ENCODE data around the gene CNOT3.

CNOT3 gene

GRCh38 chr19:54115109-54116063 is 22.2 kb upstream of the CNOT3 start, which contains the start of the genes PRPF31 and TFPT:
Gene PRPF31 (plus strand): TSS chr19:54115754. CDS start chr19:54118279, 2,525 bp downstream.
Gene TFPT (minus strand): TSS chr19:54115657. CDS start chr19:54115269, 388 bp downstream.
- DNase-seq (ENCODE audit: low read depth, low spot score) = peak; percentile 98
- peak within 1 kb of the TSS; percentile 100 for H3K4me3 ChIP-seq (ENCODE audit: low read length)

GRCh38 chr19:54121259-54121658 is 16.3 kb upstream of the CNOT3 start:
- no peak overlapping the region for H3K4me3 ChIP-seq (ENCODE audit: low read length)
- DNase-seq (ENCODE audit: low read depth, low spot score) = no peak

GRCh38 chr19:54123682-54124081 is 13.9 kb upstream of the CNOT3 start:
- no peak for DNase-seq (ENCODE audit: low read depth, low spot score)
- H3K4me3 ChIP-seq (ENCODE audit: low read length) = no peak overlapping the region

GRCh38 chr19:54124393-54124792 is 13.2 kb upstream of the CNOT3 start:
- no peak for DNase-seq (ENCODE audit: low read depth, low spot score)

GRCh38 chr19:54125713-54126112 is 11.8 kb upstream of the CNOT3 start:
- DNase-seq (ENCODE audit: low read depth, low spot score) = no peak
- H3K4me3 ChIP-seq (ENCODE audit: low read length) = no peak overlapping the region

More at GRCh38 chr19:54124393-54124792, 13.2 kb upstream of the CNOT3 start:
- no peak overlapping the region for H3K4me3 ChIP-seq (ENCODE audit: low read length)

- no peak for DNase-seq (ENCODE audit: low read depth, low spot score)
- H3K4me3 ChIP-seq (ENCODE audit: low read length) = no peak overlapping the region
Measured at GRCh38 chr19:54127688-54128440, 9.7 kb upstream of the CNOT3 start.

GRCh38 chr19:54128441-54128725 is 9.2 kb upstream of the CNOT3 start:
- no peak overlapping the region for H3K4me3 ChIP-seq (ENCODE audit: low read length)
- no peak for DNase-seq (ENCODE audit: low read depth, low spot score)

- no peak overlapping the region for H3K4me3 ChIP-seq (ENCODE audit: low read length)
- no peak for DNase-seq (ENCODE audit: low read depth, low spot score)
Measured at GRCh38 chr19:54128796-54129616, 8.6 kb upstream of the CNOT3 start.

- no peak overlapping the region for H3K4me3 ChIP-seq (ENCODE audit: low read length)
- no peak for DNase-seq (ENCODE audit: low read depth, low spot score)
Measured at GRCh38 chr19:54129617-54129996, 8.0 kb upstream of the CNOT3 start.

GRCh38 chr19:54133312-54133956 is 4.1 kb upstream of the CNOT3 start:
- no peak overlapping the region for H3K4me3 ChIP-seq (ENCODE audit: low read length)
- peak; percentile 82 for DNase-seq (ENCODE audit: low read depth, low spot score)

- no peak for DNase-seq (ENCODE audit: low read depth, low spot score)
- H3K4me3 ChIP-seq (ENCODE audit: low read length) = no peak overlapping the region
Measured at GRCh38 chr19:54133957-54134590, 3.5 kb upstream of the CNOT3 start.

GRCh38 chr19:54136086-54136863 is 1.3 kb upstream of the CNOT3 start:
- peak overlapping the region; percentile 59 for H3K4me3 ChIP-seq (ENCODE audit: low read length)
- DNase-seq (ENCODE audit: low read depth, low spot score) = no peak

GRCh38 chr19:54136864-54137698 is 481 bp upstream of the CNOT3 start:
- peak; percentile 100 for DNase-seq (ENCODE audit: low read depth, low spot score)
- H3K4me3 ChIP-seq (ENCODE audit: low read length) = peak overlapping the region; percentile 66

- DNase-seq (ENCODE audit: low read depth, low spot score) = no peak
- peak overlapping the region; percentile 66 for H3K4me3 ChIP-seq (ENCODE audit: low read length)
Measured at GRCh38 chr19:54138489-54139256, 1.1 kb downstream of the CNOT3 start.

- H3K4me3 ChIP-seq (ENCODE audit: low read length) = no peak overlapping the region
- no peak for DNase-seq (ENCODE audit: low read depth, low spot score)
Measured at GRCh38 chr19:54141356-54141755, 3.8 kb downstream of the CNOT3 start.

- no peak overlapping the region for H3K4me3 ChIP-seq (ENCODE audit: low read length)
- DNase-seq (ENCODE audit: low read depth, low spot score) = no peak
Measured at GRCh38 chr19:54142166-54142780, 4.7 kb downstream of the CNOT3 start.
